Activated naive CD4-positive, alpha-beta T cell (primary cell): ENCODE data around the gene GLT1D1.

Experiments used
- DNase-seq, 4 experiments: peaks; one replicate each; lab custom pipeline; 2025; lab: John Stamatoyannopoulos, UW

Gene GLT1D1

DNA sequence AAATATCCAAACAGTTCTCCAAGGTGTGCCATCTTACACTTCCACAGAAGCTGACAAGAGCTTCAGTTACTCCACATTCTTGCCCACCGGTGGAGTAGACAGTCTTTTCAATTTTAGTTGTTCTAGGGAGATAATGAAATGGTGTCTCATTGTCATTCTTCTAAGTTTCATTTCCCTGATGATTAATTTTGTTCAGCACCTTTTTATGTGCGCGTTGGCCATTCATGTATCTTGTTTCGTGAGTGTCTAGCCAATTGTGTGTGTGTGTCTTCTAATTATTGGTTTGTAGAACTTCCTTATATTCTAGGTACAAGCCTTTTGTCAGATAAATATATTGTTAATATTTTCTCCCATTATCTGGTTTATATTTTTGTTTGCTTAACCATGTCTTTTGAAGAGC lies 63.1 kb downstream of the GLT1D1 start:
- no peak for DNase-seq

DNA sequence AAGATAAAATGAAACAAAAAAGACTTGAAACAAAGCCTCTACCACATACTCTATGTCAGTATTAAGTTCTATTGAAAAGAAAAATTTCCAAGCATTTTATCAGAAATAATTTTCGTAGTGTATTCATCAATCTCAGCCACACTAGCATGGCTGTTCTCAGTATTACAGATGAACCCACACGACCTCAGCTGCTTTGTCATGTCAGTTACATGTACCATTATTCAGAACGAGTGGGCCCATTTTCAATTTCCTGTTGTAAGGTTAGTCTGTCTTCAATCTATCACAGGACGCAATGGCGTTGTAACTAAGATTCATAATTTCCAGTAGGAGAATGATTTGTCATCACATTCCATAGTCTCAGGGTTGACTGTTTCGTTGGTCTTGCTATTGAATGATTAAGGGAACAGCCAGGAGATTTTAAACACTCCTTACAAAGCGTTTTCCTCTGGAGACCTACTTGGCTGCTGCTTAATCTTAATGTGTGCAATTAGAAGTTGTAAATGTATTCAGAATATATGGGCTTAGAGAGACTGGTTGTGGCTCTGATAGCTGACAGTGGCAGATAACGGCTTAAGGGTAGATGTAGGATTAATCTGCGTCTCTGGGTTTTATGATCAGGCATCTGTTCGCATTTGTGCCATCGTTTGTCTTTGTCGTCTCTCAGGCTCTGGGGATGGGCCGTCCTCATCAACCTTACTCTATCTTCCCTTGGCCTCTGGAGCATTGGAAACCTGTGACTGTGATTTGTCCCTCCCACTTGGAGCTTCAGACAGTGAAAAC lies 65.4 kb downstream of the GLT1D1 start:
- no peak for DNase-seq

DNA sequence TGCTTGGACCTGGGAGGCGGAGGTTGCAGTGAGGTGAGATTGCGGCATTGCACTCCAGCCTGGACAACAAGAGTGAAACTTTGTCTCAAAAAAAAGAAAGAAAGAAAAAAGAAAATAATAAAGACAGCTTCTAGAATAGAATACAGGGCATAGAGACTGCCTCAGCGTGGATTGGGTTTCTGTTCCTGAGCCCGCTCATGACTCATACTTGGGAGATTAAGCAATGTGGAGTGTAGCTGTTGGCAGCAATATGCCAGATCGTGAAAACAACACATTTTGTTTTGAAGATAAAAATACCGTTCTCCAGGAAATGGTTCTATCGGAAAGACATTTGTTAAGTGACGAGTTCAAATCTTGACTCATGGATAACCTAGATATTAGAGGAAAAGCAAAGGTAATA lies 67.2 kb downstream of the GLT1D1 start:
- DNase-seq = no peak

DNA sequence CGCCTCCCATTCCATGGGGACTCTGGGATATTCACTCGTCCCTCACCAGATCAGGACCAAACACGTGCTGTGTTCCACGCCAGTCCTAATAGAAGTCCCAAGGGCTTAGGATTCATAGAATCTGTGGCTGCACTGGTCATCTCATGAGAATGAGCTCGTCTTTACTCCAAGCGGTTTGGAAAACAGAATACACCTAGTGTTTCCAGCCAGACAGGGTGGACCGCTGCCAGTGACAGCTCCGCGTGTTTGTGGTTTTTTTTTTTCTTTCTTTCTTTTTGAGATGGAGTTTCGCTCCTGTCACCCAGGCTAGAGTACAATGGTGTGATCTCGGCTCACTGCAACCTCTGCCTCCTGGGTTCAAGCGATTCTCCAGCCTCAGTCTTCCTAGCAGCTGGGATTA lies 75.1 kb downstream of the GLT1D1 start:
- no peak for DNase-seq

DNA sequence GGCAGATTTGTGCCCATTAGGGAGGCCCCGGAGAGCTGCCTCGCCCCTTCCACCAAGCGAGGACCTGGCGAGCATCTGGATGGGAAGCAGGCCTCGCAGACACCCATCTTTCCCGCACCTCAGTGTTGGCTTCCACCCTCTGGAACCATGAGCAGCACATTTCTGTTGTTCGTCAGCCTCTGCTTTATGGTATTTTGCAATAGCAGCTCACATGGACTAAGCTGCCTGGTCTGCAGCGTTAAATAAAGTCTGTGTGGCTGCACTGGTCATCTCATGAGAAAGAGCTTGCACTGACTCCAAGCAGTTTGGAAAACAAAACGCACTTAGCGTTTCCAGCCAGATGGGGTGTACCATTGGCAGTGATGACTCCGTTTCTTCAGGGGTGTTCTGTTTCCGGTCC lies 75.8 kb downstream of the GLT1D1 start:
- no peak for DNase-seq

DNA sequence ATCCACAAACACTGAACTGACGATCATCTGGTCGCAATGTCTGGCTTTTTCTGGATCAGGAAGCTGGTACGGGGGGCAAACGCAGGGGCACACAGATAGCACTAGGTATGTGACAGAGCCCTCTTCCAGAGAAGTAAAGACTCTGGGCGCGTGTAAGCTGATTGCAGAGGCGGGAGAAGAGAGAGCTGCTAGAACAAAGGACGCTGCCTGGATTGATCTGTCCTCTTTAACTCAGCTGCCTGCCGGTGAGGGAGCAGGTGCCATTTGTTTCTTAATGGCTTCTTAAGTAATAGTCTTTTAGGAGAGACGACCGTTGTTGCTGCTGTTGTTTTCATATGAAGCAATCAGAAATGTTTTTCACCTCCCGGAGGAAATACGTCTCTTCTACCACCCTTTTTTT lies 77.3 kb downstream of the GLT1D1 start:
- DNase-seq = no peak

DNA sequence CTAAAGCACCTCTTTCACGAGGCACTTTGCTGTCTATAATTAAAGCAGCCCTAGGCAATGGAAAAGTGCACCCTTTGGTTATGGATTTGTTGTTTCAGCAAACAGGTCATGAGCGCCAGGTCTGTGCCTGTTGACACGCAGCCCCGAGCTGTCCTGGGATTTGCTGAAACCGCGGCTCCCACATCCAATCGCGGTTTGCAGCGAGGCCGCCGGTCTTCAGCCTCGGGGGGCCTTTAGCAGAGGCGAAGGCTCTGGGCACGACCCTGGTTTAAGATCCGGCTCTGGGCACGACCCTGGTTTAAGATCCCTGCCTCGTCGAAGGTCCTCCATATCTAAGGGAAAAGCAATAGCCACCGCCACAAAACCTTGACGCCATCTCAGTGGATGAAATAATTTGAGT lies 79.2 kb downstream of the GLT1D1 start:
- no peak for DNase-seq

DNA sequence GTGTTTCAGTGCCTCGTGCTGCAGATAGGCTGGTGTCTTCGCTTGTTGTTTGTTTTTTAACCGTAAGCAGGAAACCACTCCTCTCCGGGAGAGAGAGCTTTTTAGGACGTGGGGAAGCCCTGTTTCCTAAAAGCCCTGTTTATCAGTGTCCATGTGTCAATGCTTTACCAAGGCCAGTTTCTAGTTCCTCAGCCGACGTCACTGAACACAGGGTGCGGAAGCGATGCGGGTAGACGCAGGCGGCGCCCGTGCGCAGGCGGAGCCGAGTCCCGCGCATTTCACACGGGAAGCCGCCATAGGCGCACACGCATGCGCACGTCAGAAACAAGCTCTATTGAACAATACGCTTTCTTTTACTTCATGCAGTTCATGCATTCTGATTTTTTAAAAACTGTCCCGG lies 79.8 kb downstream of the GLT1D1 start:
- DNase-seq = no peak

DNA sequence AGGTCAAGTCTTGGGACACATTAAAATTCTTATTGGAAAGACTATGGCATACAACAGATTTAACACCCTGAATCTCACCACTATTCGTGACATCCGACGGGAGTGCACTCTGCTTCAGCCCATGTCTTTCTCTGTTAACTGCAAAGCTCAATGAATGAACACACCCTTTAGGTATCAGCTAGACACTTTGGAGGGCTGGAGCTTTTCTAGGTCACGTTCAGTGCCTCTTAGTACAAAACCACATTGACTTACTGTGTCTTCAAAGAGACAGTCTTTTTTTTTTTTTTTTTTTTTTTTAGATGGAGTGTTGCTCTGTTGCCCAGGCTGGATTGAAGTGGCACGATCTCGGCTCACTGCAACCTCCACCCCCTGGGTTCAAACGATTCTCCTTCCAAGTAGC lies 80.6 kb downstream of the GLT1D1 start:
- DNase-seq = no peak

DNA sequence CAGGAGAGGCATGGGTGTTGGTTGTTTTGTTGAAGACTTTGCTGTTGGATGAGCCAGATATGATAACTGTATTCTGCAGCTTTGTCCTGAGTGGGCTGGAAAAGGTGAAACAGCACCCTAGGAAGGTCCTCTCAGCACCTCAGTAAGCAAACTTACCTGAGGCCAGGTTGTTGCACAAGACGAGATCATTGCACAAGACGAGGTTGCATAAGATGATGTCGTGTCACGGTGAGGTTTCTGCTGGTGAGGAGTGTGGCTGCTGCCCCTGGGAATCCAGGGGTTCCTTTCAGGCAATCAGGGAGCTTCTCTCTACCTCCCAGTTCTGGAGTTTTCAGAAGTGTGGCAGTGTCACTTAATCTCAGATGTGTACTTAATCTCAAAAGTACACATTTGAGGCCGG lies 85.6 kb downstream of the GLT1D1 start:
- no peak for DNase-seq

DNA sequence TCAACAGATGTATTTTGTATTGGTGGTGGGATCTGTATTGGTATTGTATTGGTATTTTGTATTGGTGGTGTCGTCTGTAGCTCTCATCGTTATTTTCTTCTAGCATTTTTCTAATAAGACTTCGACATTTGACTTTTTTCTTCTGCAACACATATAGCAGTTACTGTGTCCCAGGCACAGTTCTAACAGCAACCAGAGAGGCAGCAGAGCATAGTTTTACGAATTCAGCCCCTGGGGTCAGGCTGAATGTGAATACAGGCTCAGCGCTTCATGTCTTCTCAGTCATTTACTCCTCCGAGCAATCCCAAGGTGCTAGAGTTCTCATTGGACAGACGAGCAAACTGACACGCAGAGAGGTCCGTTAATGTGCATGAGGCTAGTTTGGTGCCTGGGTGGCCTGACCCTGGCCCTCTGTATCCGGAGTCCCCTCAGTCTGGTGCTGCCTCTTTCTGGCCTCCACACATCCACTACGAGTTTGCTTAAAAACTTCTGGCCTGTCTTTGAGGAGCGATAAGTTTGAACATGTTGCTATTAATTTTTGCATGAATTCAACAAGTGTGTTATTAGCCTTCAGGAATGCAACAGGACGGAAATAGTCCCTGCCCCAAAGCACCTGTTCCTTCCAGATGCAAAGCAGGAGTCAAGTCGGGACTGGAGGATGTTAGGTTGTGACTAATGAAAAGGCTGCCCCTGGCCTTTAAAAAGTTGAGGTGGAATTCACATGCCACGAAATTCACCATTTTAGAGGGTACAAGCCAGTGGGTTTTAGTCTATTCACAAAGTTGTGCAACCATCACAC lies 87.0 kb downstream of the GLT1D1 start:
- DNase-seq = no peak

DNA sequence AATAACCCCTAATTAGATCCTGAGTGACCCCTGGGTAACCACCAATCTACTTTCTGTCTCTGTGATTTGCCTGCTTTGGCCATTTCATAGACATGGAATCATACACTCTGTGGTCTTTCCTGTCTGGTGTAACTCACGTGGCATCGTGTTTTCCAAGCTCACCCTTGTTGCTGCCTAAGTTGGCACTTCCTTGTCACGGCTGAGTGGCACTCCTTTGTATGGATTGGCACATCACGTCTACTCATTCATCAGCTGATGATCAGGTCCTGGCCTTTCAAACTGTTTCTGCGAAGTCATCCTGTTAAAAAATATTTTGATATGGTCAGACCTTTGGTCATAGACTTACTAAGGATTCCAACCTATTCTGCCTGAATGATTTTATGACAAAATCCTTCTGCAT lies 87.7 kb downstream of the GLT1D1 start:
- DNase-seq = no peak

DNA sequence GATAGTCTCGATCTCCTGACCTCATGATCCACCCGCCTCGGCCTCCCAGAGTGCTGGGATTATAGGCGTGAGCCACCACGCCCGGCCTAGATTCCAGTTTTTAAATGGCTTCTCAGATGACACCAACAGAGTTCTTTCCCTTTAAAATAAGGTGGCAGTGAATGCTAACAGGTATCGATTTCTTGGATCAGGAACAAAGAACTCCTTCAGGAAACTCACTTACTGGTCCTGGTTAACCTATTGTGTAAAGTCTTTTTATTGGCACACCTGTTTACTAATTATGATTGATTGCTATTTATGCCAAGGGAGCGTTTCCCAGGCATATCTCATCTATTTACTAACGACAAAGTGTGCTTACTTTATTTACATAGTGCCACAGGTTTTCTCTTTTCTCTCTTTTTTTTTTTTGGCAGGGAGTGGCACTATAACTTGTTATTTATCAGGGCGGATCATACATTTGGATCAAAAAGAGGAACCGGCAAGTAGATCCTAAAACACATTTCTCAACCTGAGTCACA lies 89.7 kb downstream of the GLT1D1 start:
- no peak for DNase-seq

DNA sequence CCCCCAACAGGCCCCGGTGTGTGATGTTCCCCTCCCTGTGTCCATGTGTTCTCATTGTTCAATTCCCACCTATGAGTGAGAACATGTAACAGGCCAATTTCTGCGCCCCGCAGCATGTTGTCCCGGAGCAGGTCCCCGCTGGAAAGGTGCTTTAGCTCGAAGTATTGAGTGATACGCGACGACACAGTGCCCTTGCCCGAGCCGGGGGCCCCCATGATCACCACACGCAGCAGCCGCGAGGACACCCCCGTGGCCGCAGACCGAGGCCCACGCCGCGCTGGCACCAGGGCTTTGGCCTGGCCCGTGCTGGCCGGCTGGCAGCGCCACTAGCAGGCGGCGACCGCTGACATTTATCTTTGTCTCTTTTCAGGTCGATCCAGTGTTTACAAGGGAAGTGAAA lies 91.7 kb downstream of the GLT1D1 start:
- no peak for DNase-seq

DNA sequence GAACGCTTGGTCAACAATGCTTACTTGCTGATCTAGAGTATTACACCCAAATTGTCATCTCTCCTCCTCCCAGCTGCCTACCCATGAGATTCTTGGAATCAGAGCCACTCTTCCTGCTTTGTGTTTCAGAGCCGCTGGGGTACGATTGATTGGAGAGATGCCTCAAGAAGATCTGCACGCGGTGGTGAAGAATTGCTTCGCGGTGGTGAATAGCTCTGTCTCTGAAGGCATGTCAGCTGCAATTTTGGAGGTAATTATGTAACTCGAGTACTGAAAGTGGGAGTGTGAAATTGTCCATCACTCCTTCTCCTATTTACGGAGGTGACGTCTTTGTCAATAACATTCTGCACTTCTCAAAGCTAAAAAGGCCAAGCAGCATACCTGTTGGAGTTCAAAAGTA lies 93.9 kb downstream of the GLT1D1 start:
- DNase-seq = no peak

DNA sequence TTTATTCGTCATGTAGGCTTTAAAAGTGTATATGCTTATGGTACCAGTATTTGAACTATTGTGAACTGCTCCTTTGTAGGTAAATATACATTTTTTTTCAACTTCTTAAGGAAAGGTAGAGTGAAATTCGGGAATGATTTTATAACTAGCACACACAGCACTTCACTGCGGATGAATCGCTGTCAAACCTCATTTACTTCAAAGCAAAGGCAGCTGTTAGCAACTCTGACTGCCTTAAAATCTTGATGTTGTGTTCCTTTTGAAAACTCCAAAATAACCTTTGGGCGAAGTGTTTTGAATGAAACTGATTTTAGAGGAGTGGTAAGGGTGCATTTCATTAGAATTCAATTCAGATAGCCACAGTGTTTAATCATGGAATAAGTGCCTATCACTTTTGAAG lies 95.8 kb downstream of the GLT1D1 start:
- DNase-seq = no peak

DNA sequence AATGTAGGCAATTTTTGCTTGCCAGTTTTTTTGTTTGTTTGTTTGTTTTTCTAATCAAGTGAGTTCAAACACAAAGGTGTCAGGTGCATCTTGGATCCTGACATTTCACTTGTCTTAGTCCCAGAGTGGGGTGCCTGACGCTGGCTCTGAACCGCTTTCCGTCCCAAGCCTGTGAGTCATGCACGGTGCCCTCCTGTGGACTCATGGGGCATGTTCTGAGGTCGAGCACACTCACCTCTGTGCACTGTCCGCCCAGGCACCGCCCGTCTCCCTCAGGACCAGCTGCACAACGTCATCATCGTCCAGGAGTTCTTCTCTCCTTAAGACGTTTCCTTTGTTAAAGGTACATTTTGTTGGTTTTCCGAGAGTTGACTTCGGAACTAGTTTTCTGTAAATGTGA lies 98.2 kb downstream of the GLT1D1 start:
- no peak for DNase-seq

DNA sequence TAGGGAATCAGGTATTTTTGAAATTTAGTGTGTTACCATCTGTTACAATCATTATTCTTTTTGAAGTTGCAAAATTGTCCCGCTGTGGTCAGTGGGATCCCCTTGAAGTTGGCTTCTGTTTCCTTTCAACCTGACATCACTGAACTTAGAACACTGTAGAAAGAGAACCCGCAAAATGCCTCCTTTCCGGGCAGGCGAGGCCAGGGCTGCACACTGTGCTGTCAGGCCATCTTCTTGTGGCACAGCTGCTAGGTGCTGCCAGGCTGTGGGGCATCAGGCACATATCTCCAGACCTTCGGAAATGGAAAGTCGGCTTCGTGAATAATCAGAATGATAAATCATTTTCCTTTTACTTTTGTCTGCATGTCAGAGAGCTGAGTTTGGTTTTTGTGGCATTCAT lies 103.5 kb downstream of the GLT1D1 start:
- no peak for DNase-seq

DNA sequence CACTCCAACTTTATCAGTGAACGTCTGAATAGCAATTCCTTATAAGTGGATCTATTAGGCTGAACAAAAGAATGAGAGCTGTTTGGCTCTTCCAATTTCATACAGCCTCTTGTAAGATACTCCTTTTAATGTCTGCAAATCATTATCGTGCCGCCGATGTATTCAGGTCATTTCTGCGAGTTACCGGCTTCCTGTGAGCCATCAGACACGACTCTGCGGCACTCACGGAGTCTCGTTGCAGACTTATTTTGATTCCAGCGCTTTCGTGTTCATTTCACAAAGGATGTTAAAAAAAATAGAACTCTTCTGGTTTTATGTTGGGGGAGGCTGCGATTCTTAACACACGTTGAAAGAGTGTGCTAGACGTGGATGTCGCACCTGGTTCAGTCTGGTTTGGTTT lies 106.6 kb downstream of the GLT1D1 start:
- no peak for DNase-seq

DNA sequence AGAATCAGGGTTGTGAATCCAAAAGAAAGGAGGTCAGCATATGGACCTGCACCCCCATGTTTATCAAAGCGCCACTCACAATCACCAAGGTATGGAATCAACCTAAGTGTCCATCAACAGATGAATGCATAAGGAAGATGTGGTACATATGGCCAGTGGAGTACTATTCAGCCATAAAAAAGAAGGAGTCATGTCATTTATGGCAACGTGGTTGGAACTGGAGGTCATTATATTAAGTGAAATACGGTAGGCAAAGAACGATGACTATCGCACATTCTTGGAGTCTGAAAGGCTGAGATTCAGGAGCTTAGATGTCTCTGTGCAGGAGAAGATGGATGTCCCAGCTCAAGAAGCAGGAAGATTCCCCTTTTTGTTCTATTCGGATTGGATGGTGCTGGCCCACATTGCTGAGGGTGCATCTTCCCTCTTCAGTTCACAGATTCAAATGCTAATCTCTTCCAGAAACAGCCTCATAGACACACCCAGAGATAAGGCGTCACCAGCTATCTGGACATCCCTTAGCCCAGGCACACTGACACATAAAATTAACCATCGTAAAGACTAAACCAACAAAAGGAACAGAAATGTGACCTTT lies 108.1 kb downstream of the GLT1D1 start:
- DNase-seq = no peak

DNA sequence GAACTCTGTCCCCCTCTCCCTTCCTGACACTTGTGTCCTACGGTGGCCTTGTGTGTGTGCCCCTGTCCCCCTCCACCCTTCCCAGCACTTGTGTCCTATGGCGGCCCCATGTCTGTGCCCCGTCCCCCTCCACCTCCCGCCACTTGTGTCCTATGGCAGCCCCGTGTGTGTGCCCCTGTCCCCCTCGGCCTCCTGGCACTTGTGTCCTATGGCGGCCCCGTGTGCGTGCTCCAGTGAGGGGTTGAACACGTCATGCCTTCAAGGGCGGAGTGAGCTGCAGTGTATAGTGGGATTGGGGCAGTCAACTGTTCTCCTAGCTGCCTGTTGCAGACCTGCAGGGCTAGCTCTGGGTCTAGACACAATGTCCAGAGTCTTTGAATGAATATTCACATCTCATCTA lies 108.7 kb downstream of the GLT1D1 start:
- DNase-seq = no peak

DNA sequence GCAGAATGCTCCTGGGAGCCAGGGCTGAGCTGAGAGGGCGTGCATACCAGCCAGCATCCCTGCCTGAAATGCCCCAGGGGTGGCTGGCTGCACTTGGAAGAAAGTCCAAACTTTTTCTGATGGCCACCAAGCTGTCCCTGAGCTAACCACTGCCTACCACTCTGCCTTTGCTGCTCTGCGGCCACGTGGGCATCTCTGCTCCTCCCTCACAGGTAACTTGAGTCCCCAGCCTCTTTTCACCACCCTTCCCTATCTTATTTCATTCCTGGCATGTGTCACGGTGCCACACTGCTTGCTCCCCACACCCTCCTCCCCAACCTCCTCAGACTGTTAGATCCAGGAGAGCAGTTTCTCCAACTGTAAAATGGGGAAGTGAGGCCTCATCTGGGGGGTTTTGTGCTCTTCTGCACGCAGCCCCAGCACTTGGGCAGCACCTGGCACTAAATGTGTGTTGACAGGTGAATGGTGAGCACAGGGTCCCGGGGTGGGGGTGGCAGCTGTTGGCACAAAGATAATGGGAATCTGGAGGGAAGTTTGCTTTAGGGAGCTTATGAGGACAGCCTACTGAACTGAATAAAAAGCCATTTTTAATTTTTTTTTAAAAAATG lies 113.0 kb downstream of the GLT1D1 start:
- no peak for DNase-seq

DNA sequence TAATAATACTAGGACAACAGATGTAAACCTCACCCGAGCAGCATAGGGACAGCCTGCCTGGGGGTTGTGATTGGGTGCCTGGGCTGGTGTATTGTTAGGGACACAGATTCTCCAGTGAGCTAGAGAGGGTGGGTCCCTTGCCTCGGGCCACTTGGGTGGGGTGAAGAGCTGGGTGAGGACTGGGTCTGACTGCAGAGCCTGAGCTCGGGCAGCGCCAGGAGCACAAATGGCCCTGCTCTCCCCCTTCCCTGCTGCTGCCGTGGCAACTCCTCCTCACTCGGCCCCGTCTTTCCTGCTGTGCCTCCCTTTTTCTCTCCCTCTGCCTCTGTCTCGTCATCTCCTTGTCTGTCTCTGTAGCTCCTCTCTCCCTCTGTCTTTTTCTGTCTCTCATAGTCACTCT lies 115.4 kb downstream of the GLT1D1 start:
- no peak for DNase-seq
